K562 (cell line): ENCODE results near the gene COL13A1. TPM values are rescaled to one million over a fixed set of nuclear protein-coding genes. Genes with fewer than 3 reads are reported as not detected.

Experiments
- ATAC-seq: fragments of 200-7000 bp; cut with Tn5 transposase; 3 replicates; pipeline ENCODE4 v1.9.1; 2020; ENCODE audit warnings: moderate library complexity
- BruUV-seq: library from RNA; stranded (reverse); fragments of 400-500 nt; replicated peaks from 2 replicates; lab custom pipeline; 2021; lab: Mats Ljungman, UMichigan
- CTCF ChIA-PET: fragments of 300-600 bp; formaldehyde crosslinking; extraction: SDS; loops from one replicate; lab custom pipeline; 2021; ENCODE audit warnings: low intra/inter-chr PET ratio; lab: Yijun Ruan, JAX
- POLR2A ChIA-PET: fragments of 300-600, 350-650 bp; sonication (Branson Sonifier 250); formaldehyde crosslinking; extraction: SDS; loops from one replicate; lab custom pipeline; 2021; ENCODE audit warnings: antibody characterized with exemption, inconsistent platforms; lab: Yijun Ruan, JAX
- DNase-seq, 4 experiments: peaks; one replicate each; pipeline versions ENCODE4 v3.0.0 to v3.0.0-alpha.2; 2011 to 2018; ENCODE audit warnings: low spot score in 3 of 4, mixed read lengths in 3 of 4; ENCODE audit errors: extremely low read depth in 1 of 4
- FAIRE-seq: peaks from 2 replicates; lab custom pipeline; 2011; peaks lifted over from hg19 to GRCh38; lab: Jason Lieb, UNC
- H2AFZ ChIP-seq: 2 replicates; pipeline ENCODE4 v1.6.0; 2011; ENCODE audit warnings: low read depth, low read length, control low read depth, inconsistent platforms
- H3K27ac ChIP-seq: fragments of 200-600 bp; 3 replicates; pipeline ENCODE4 v1.8.0; 2011; ENCODE audit warnings: low read depth, mild to moderate bottlenecking, control low read depth, inconsistent platforms, low read length, moderate library complexity, mixed read lengths; ENCODE audit errors: extremely low read depth
- H3K27me3 ChIP-seq, 2 experiments: fragments of 300-600 bp in 1 of 2; 2 replicates in 1 of 2; 3 replicates in 1 of 2; pipeline versions ENCODE4 v1.6.0 to v1.8.0; 2011; ENCODE audit warnings: inconsistent platforms in 2 of 2, low read length in 2 of 2, mild to moderate bottlenecking in 1 of 2, mixed read lengths in 1 of 2, moderate library complexity in 1 of 2; ENCODE audit not compliant: control insufficient read depth in 2 of 2, insufficient read depth in 2 of 2
- H3K36me3 ChIP-seq: fragments of 300-600 bp; 3 replicates; pipeline ENCODE4 v1.8.0; 2011; ENCODE audit warnings: mild to moderate bottlenecking, low read length, inconsistent platforms; ENCODE audit not compliant: control insufficient read depth, insufficient read depth
- H3K4me1 ChIP-seq, 2 experiments: fragments of 200-600 bp in 1 of 2; replicated peaks in 1 of 2; 2 replicates in 1 of 2; 3 replicates in 1 of 2; pipeline versions ENCODE4 v1.5.1 to v1.8.0; 2011; ENCODE audit warnings: inconsistent platforms in 2 of 2, low read length in 2 of 2, mild to moderate bottlenecking in 1 of 2, mixed read lengths in 1 of 2, moderate library complexity in 1 of 2; ENCODE audit not compliant: control insufficient read depth in 2 of 2, insufficient read depth in 2 of 2
- H3K4me2 ChIP-seq: 2 replicates; pipeline ENCODE4 v1.6.1; 2011; ENCODE audit warnings: low read length, control low read depth, inconsistent platforms, mixed read lengths; ENCODE audit not compliant: insufficient read depth
- H3K4me3 ChIP-seq: fragments of 200-600 bp; sonication (generic), shearing (Covaris generic); 2 replicates; pipeline ENCODE4 v1.5.1; 2016; ENCODE audit warnings: control low read depth, inconsistent platforms
- H3K79me2 ChIP-seq: fragments of 200-600 bp; 3 replicates; pipeline ENCODE4 v1.8.0; 2011; ENCODE audit warnings: low read length, inconsistent platforms; ENCODE audit not compliant: control insufficient read depth, insufficient read depth
- H3K9ac ChIP-seq, 2 experiments: 2 replicates each; pipeline versions ENCODE4 v1.6.0 to v1.6.1; 2011; ENCODE audit warnings: low read depth in 2 of 2, low read length in 2 of 2, control low read depth in 1 of 2, inconsistent platforms in 1 of 2, mild to moderate bottlenecking in 1 of 2, mixed read lengths in 1 of 2; ENCODE audit not compliant: insufficient read depth in 1 of 2
- H3K9me1 ChIP-seq: one replicate; pipeline ENCODE4 v1.6.0; 2011; ENCODE audit warnings: inconsistent platforms, mild to moderate bottlenecking, low read length, moderate library complexity; ENCODE audit not compliant: control insufficient read depth, insufficient read depth
- H3K9me3 ChIP-seq: replicated peaks from 2 replicates; pipeline ENCODE4 v1.5.1; 2011; ENCODE audit warnings: low read depth, low read length, inconsistent platforms; ENCODE audit not compliant: control insufficient read depth, insufficient read depth
- H4K20me1 ChIP-seq: replicated peaks from 2 replicates; pipeline ENCODE4 v1.6.1; 2011; ENCODE audit warnings: low read length, inconsistent platforms, mixed read lengths; ENCODE audit not compliant: control insufficient read depth, insufficient read depth
- IFI16 ChIP-seq: fragments of 250-450 bp; sonication (Bioruptor Pico); IDR thresholded peaks from 2 replicates; pipeline ENCODE4 v2.1.2; 2022; ENCODE audit warnings: mild to moderate bottlenecking, inconsistent platforms
- KAT2B ChIP-seq: IDR thresholded peaks from one replicate; pipeline ENCODE4 v1.6.1; 2012; ENCODE audit warnings: low read depth, mild to moderate bottlenecking, control low read depth, inconsistent platforms, low read length, moderate library complexity
- NRF1 ChIP-seq, 2 experiments: fragments of 450-650 bp; IDR thresholded peaks in 1 of 2; conservative IDR thresholded peaks in 1 of 2; 2 replicates each; pipeline ENCODE4 v1.6.1; 2014; ENCODE audit warnings: mild to moderate bottlenecking in 2 of 2
- whole genome bisulfite sequencing: fragments of 100-300 bp; shearing (Covaris generic); methylation state at CpG from one replicate; pipeline ENCODE4 v1.1.6; 2016; ENCODE audit warnings: low coverage, mixed read lengths; ENCODE audit not compliant: insufficient coverage; ENCODE audit errors: missing lambda C conversion rate; 5-methylcytosine and 5-hydroxymethylcytosine counted together
- in situ Hi-C: fragments of 300-500 bp; cut with MboI; formaldehyde crosslinking; loops from 4 replicates; pipeline ENCODE4 v1.15.0; 2018; ENCODE audit warnings: inconsistent platforms, mixed read lengths
- intact Hi-C: fragments of 100-400 bp; cut with micrococcal nuclease; formaldehyde crosslinking; loops from 2 replicates; pipeline ENCODE4 v1.14.2; 2022
- polyA plus RNA-seq, 8 experiments: library from polyadenylated mRNA; depleted of rRNA in 4 of 8; stranded (reverse) in 5 of 8; unstranded in 3 of 8; fragments of >200 nt; fragmentation: Nextera tagmentation in 2 of 8; fragmentation: Illumina TruSeq in 1 of 8; extraction: Ambion mirVana in 2 of 8; extraction: Trizol in 1 of 8; gene quantifications; 2 replicates each; pipeline versions ENCODE4 v1.2.1 to v1.2.3, GENCODE V29; 2011 to 2014; ENCODE audit warnings: inconsistent platforms in 1 of 8, missing spikeins in 1 of 8
- total RNA-seq, 7 experiments: library from RNA; depleted of rRNA in 6 of 7; stranded (reverse); fragments of >200 nt in 6 of 7; fragmentation: Illumina TruSeq in 2 of 7; extraction: Trizol in 2 of 7; gene quantifications; 2 replicates each; pipeline versions ENCODE4 v1.2.1 to v1.2.3, GENCODE V29; 2011 to 2021; ENCODE audit warnings: low replicate concordance in 1 of 7
- TF ChIP-seq, protein P1 (sequence below): fragments of 200-800 bp; sonication (Bioruptor generic); IDR thresholded peaks from 2 replicates; pipeline ENCODE4 v1.6.1; 2016; ENCODE audit warnings: missing genetic modification characterization, missing compliant biosample characterization

Gene COL13A1
- total and polyA plus RNA-seq, 9 of the 15 experiments (the other 6 are each of a cell fraction or from before 2014, with no cell fraction given), result not detected

DNA sequence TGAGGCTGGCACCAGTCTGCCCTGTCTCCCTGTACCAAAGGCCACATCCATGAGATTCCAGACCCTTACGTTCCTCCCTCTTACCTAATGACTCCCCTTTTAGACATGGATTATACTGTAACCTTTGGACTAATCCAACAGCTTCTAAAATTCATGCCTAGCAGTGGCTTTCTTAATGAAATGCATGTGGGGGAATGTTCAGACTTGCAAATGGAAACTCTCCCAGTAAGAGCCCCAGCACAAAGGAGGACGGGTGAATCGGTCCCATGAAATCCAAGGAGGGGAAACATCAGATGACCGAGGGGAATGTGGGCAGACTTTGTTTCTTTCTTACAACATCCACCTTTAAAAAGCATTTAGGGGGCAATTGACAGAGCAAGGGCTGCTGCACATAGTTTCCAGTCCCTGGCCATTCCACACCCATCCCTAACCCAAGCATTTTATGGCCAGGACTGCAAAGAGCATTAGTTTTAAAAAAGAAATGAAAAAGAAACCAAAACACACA is 71.5 kb downstream of the COL13A1 start:
- H3K27me3 ChIP-seq, result peaks cover 17 to 73% of the 10 kb centered on the region in 2 experiments
- in situ Hi-C loops (no loop called here), intact Hi-C loops (no loop called here)
- no peak overlapping the region for H2AFZ ChIP-seq
- ChIA-PET CTCF (no interaction called here), POLR2A (no interaction called here)
- no peak overlapping the region for H3K4me2 ChIP-seq
- no peak overlapping the region for H3K27ac ChIP-seq
- no TSS peak for BruUV-seq
- no peak for DNase-seq
- H3K9ac ChIP-seq, result no peak overlapping the region
- H3K4me3 ChIP-seq, result no peak overlapping the region
- TF ChIP-seq NRF1 (conservative IDR thresholded peaks at IDR 0.05 in 1 of 2, IDR thresholded peaks at IDR 0.05 in 1 of 2) (no peak), KAT2B (no peak), IFI16 (CRISPR knock-in tag) (no peak)
- TF ChIP-seq, protein P1, sequence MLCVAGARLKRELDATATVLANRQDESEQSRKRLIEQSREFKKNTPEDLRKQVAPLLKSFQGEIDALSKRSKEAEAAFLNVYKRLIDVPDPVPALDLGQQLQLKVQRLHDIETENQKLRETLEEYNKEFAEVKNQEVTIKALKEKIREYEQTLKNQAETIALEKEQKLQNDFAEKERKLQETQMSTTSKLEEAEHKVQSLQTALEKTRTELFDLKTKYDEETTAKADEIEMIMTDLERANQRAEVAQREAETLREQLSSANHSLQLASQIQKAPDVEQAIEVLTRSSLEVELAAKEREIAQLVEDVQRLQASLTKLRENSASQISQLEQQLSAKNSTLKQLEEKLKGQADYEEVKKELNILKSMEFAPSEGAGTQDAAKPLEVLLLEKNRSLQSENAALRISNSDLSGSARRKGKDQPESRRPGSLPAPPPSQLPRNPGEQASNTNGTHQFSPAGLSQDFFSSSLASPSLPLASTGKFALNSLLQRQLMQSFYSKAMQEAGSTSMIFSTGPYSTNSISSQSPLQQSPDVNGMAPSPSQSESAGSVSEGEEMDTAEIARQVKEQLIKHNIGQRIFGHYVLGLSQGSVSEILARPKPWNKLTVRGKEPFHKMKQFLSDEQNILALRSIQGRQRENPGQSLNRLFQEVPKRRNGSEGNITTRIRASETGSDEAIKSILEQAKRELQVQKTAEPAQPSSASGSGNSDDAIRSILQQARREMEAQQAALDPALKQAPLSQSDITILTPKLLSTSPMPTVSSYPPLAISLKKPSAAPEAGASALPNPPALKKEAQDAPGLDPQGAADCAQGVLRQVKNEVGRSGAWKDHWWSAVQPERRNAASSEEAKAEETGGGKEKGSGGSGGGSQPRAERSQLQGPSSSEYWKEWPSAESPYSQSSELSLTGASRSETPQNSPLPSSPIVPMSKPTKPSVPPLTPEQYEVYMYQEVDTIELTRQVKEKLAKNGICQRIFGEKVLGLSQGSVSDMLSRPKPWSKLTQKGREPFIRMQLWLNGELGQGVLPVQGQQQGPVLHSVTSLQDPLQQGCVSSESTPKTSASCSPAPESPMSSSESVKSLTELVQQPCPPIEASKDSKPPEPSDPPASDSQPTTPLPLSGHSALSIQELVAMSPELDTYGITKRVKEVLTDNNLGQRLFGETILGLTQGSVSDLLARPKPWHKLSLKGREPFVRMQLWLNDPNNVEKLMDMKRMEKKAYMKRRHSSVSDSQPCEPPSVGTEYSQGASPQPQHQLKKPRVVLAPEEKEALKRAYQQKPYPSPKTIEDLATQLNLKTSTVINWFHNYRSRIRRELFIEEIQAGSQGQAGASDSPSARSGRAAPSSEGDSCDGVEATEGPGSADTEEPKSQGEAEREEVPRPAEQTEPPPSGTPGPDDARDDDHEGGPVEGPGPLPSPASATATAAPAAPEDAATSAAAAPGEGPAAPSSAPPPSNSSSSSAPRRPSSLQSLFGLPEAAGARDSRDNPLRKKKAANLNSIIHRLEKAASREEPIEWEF (CRISPR knock-in tag), result no peak
- no peak for FAIRE-seq
- no peak for ATAC-seq
- H3K9me1 ChIP-seq, result no peaks in the 10 kb centered on the region
- peaks cover 25% of the 10 kb centered on the region for H4K20me1 ChIP-seq
- WGBS, result 3% methylated on average over 4 of the region's 4 CpGs
- H3K9me3 ChIP-seq, result no peaks in the 10 kb centered on the region
- H3K4me1 ChIP-seq, result no peaks in the 10 kb centered on the region
- no peaks in the 10 kb centered on the region for H3K79me2 ChIP-seq
- no peaks in the 10 kb centered on the region for H3K36me3 ChIP-seq
